Glutamatergic neuron (in vitro differentiated cells): ENCODE results near the gene NISCH. TPM values are rescaled to one million over a fixed set of nuclear protein-coding genes. Genes with fewer than 3 reads are reported as not detected.
"Not testable (repeated sequence)": the region's sequence is repeated elsewhere in the genome, so short reads cannot be mapped to it uniquely, and the experiment has no call there.

Experiments used
- DNase-seq: peaks from one replicate; pipeline ENCODE4 v3.0.0; 2022
- H3K27ac Mint-ChIP-seq: one replicate; pipeline ENCODE4 v1.8.0; 2020; ENCODE audit warnings: mild to moderate bottlenecking, mixed read lengths, inconsistent platforms; ENCODE audit not compliant: unreplicated experiment
- H3K27me3 Mint-ChIP-seq: one replicate; pipeline ENCODE4 v1.8.0; 2020; ENCODE audit warnings: mild to moderate bottlenecking, moderate library complexity, mixed read lengths, inconsistent platforms; ENCODE audit not compliant: unreplicated experiment
- H3K36me3 Mint-ChIP-seq: one replicate; pipeline ENCODE4 v1.8.0; 2020; ENCODE audit warnings: mild to moderate bottlenecking, mixed read lengths, inconsistent platforms; ENCODE audit not compliant: unreplicated experiment
- H3K4me1 Mint-ChIP-seq: one replicate; pipeline ENCODE4 v1.8.0; 2020; ENCODE audit warnings: mild to moderate bottlenecking, low read depth, mixed read lengths, inconsistent platforms; ENCODE audit not compliant: unreplicated experiment
- H3K4me3 Mint-ChIP-seq: one replicate; pipeline ENCODE4 v1.8.0; 2020; ENCODE audit warnings: mild to moderate bottlenecking, mixed read lengths, inconsistent platforms; ENCODE audit not compliant: unreplicated experiment
- H3K9me3 Mint-ChIP-seq: one replicate; pipeline ENCODE4 v1.8.0; 2020; ENCODE audit warnings: mild to moderate bottlenecking, moderate library complexity, mixed read lengths, inconsistent platforms; ENCODE audit not compliant: unreplicated experiment
- CTCF ChIP-seq: fragments of 200-600 bp; sonication (generic); IDR thresholded peaks from one replicate; pipeline ENCODE4 v1.5.0; 2021; ENCODE audit not compliant: partially characterized antibody, unreplicated experiment
- total RNA-seq: library from RNA; stranded (reverse); fragmentation: NEBNext Ultra II Directional; extraction: Animal tissue kit (Norgen Biotek cat#: 25700); gene quantifications from one replicate; pipeline ENCODE4 v1.2.1, GENCODE V29; 2021; ENCODE audit not compliant: unreplicated experiment

NISCH gene
- total RNA-seq, 1 donor from 2014 or later, result 280 TPM

GRCh38 chr3:52523386-52524257, 68.2 kb downstream of the NISCH start:
- H3K4me3 Mint-ChIP-seq, result no peak overlapping the region
- H3K4me1 Mint-ChIP-seq, result peaks cover 5% of the 10 kb centered on the region
- H3K36me3 Mint-ChIP-seq, result no peaks in the 10 kb centered on the region
- peaks cover 5% of the 10 kb centered on the region for H3K9me3 Mint-ChIP-seq
- TF ChIP-seq CTCF, result no peak
- no peak overlapping the region for H3K27ac Mint-ChIP-seq
- peak; percentile 17 for DNase-seq
- peaks cover 5% of the 10 kb centered on the region for H3K27me3 Mint-ChIP-seq

DNA sequence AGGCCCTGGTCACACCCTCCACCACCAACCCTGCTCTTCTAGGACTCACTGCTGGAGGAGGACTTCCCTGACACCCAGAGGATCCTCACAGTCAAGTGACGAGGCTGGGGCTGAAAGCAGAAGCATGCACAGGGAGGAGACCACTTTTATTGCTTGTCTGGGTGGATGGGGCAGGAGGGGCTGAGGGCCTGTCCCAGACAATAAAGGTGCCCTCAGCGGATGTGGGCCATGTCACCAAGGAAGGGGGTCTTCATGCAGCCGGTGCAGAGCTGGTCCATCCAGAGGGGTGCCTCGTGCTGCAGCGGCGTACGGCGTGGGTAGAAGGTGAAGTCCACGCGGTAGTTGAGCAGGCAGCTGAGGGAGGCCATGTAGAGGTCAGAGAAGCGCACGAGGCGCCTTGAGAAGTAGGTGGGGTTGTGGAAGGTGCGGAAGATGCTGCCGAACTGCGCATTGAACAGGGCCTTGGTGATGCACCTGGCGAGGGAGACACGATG, 68.9 kb downstream of the NISCH start:
- no peak for TF ChIP-seq CTCF
- peaks cover 3% of the 10 kb centered on the region for H3K27me3 Mint-ChIP-seq
- H3K4me3 Mint-ChIP-seq, result peak overlapping the region; percentile 46
- DNase-seq, result no peak
- H3K36me3 Mint-ChIP-seq, result no peaks in the 10 kb centered on the region
- no peak overlapping the region for H3K27ac Mint-ChIP-seq
- H3K9me3 Mint-ChIP-seq, result peaks cover 7% of the 10 kb centered on the region
- peaks cover 5% of the 10 kb centered on the region for H3K4me1 Mint-ChIP-seq

DNA sequence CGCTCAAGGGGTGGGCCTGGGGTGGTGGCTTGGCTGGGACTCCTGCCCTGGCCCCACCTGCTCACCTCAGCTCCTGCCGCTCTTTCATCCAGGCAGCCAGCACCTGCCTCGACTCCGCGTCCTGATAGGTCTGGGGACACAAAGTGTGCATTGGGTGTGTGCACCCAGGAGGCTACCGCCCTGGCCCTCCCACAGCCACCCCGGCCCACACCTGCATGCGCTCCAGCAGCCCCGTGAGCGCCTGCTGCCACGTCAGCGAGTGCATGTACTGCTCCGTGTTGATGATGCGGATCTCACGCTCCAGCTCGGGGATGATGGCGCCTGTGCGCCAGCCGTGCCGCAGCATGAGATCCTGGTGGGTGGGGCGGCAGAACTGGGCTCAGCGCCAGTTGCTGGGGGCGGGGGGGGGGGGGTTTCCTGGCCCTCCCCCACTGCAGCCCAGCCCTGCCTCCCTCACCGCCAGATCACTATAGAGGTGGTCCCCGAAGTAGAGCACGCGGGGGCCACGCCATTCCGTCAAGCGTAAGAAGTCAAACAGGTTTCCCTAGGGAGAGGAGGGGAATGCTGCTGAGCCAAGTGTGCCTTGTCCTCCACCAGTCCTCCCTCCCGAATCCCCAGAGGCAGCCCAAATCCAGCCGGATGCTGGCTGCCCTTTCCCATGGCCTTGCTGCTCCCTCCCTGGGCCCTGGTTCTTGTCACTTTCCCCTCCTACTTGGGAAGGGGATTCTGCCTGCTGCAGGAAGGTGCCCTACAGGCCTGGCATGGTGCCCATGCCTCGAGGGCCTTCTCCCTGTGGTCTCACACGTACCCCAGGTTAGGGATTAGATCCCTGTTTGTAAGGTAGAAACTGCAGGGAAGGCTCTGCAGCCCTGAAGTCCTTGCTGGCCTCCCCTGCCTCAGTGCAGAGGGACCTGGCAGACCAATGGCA, 69.6 kb downstream of the NISCH start:
- H3K9me3 Mint-ChIP-seq, result peaks cover 5% of the 10 kb centered on the region
- H3K27me3 Mint-ChIP-seq, result peaks cover 3% of the 10 kb centered on the region
- H3K36me3 Mint-ChIP-seq, result no peaks in the 10 kb centered on the region
- H3K27ac Mint-ChIP-seq, result no peak overlapping the region
- peaks cover 4% of the 10 kb centered on the region for H3K4me1 Mint-ChIP-seq
- H3K4me3 Mint-ChIP-seq, result no peak overlapping the region
- peak; percentile 11 for DNase-seq
- no peak for TF ChIP-seq CTCF

GRCh38 chr3:52525680-52526561, 70.5 kb downstream of the NISCH start:
- no peak overlapping the region for H3K27ac Mint-ChIP-seq
- H3K9me3 Mint-ChIP-seq, result peaks cover 5% of the 10 kb centered on the region
- no peak for DNase-seq
- H3K4me3 Mint-ChIP-seq, result no peak overlapping the region
- H3K27me3 Mint-ChIP-seq, result peaks cover 4% of the 10 kb centered on the region
- no peaks in the 10 kb centered on the region for H3K36me3 Mint-ChIP-seq
- peaks cover 6% of the 10 kb centered on the region for H3K4me1 Mint-ChIP-seq
- TF ChIP-seq CTCF, result no peak

- not testable (repeated sequence) for H3K9me3 Mint-ChIP-seq, H3K27ac Mint-ChIP-seq, H3K27me3 Mint-ChIP-seq, H3K4me3 Mint-ChIP-seq, H3K36me3 Mint-ChIP-seq, DNase-seq, H3K4me1 Mint-ChIP-seq
Observed at GRCh38 chr3:52526671-52527038, 71.3 kb downstream of the NISCH start.
